Measurements from ENCODE around the gene ZNF473. TPM values are rescaled to one million over a fixed set of nuclear protein-coding genes. Genes with fewer than 3 reads are reported as not detected.
A peak's percentile ranks its signal among the peaks of the same experiment; 100 is the strongest.

ZNF473 gene
- total and polyA plus RNA-seq, 2 of the 13 experiments (the other 11 are each of a cell fraction or from before 2014, with no cell fraction given), result 5.8 to 11.9 TPM

DNA sequence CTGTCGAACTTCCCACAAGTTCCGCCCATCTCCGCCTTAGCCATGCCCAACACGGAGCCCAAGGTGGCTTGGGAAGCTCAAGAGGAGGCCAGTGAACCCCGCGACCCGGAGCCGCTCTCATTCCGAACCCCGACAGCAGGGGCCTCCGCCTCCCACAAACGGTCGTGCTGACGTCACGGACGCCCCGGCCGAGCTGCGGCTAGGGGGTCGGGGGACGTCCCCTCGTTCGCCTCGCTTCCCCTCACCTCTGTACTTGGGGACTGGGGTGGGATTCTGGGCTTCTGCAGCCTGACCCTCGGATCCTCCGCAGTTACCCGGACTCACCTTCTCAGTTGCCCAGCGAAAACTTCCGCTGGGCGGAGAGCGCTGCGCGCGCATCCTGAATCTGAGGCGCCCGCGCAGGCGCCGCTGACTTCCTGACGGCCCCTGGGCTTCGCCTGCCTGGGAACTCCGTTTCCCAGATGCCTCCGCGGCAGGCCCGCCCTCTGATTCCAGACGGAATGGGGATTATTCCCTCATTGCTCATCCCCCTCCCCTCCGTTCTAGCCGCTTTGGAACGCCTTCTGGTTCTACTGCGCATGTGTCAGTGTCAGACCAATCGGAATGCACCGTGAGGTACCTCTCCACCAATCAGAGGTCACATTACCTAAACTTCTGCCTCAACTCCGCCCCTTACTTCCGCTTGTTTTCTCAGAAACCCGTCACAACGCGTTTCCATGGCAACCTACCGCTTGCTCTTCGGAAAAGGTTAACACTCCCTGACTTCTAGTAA is 597 bp upstream of the ZNF473 start, which contains the start of gene VRK3 (continued):
- TF ChIP-seq, protein P1, sequence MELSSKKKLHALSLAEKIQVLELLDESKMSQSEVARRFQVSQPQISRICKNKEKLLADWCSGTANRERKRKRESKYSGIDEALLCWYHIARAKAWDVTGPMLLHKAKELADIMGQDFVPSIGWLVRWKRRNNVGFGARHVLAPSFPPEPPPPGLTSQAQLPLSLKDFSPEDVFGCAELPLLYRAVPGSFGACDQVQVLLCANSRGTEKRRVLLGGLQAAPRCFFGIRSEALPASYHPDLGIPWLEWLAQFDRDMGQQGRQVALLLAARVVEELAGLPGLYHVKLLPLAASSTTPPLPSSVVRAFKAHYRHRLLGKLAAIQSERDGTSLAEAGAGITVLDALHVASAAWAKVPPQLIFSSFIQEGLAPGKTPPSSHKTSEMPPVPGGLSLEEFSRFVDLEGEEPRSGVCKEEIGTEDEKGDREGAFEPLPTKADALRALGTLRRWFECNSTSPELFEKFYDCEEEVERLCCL (CRISPR knock-in tag; IDR thresholded peaks at IDR 0.05; ENCODE audit: borderline replicate concordance), result peak; percentile 57; the same call in 1 of the 2 replicates
- TF ChIP-seq, protein P2, sequence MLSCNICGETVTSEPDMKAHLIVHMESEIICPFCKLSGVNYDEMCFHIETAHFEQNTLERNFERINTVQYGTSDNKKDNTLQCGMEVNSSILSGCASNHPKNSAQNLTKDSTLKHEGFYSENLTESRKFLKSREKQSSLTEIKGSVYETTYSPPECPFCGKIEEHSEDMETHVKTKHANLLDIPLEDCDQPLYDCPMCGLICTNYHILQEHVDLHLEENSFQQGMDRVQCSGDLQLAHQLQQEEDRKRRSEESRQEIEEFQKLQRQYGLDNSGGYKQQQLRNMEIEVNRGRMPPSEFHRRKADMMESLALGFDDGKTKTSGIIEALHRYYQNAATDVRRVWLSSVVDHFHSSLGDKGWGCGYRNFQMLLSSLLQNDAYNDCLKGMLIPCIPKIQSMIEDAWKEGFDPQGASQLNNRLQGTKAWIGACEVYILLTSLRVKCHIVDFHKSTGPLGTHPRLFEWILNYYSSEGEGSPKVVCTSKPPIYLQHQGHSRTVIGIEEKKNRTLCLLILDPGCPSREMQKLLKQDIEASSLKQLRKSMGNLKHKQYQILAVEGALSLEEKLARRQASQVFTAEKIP (CRISPR knock-in tag; IDR thresholded peaks at IDR 0.05; ENCODE audit: borderline replicate concordance), result no peak
- no peak for TF ChIP-seq NFRKB (IDR thresholded peaks at IDR 0.05)
- TF ChIP-seq, protein P3, sequence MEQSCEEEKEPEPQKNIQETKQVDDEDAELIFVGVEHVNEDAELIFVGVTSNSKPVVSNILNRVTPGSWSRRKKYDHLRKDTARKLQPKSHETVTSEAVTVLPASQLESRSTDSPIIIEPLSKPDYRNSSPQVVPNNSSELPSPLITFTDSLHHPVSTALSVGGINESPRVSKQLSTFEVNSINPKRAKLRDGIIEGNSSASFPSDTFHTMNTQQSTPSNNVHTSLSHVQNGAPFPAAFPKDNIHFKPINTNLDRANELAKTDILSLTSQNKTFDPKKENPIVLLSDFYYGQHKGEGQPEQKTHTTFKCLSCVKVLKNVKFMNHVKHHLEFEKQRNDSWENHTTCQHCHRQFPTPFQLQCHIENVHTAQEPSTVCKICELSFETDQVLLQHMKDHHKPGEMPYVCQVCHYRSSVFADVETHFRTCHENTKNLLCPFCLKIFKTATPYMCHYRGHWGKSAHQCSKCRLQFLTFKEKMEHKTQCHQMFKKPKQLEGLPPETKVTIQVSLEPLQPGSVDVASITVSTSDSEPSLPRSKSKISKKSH (CRISPR knock-in tag; IDR thresholded peaks at IDR 0.05; ENCODE audit: borderline replicate concordance), result peak; percentile 61; the same call in 1 of the 2 replicates
- TF ChIP-seq, protein P4, sequence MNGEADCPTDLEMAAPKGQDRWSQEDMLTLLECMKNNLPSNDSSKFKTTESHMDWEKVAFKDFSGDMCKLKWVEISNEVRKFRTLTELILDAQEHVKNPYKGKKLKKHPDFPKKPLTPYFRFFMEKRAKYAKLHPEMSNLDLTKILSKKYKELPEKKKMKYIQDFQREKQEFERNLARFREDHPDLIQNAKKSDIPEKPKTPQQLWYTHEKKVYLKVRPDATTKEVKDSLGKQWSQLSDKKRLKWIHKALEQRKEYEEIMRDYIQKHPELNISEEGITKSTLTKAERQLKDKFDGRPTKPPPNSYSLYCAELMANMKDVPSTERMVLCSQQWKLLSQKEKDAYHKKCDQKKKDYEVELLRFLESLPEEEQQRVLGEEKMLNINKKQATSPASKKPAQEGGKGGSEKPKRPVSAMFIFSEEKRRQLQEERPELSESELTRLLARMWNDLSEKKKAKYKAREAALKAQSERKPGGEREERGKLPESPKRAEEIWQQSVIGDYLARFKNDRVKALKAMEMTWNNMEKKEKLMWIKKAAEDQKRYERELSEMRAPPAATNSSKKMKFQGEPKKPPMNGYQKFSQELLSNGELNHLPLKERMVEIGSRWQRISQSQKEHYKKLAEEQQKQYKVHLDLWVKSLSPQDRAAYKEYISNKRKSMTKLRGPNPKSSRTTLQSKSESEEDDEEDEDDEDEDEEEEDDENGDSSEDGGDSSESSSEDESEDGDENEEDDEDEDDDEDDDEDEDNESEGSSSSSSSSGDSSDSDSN (CRISPR knock-in tag; IDR thresholded peaks at IDR 0.05), result peak; percentile 48; the same call in 1 of the 2 replicates
- TF ChIP-seq, protein P5, sequence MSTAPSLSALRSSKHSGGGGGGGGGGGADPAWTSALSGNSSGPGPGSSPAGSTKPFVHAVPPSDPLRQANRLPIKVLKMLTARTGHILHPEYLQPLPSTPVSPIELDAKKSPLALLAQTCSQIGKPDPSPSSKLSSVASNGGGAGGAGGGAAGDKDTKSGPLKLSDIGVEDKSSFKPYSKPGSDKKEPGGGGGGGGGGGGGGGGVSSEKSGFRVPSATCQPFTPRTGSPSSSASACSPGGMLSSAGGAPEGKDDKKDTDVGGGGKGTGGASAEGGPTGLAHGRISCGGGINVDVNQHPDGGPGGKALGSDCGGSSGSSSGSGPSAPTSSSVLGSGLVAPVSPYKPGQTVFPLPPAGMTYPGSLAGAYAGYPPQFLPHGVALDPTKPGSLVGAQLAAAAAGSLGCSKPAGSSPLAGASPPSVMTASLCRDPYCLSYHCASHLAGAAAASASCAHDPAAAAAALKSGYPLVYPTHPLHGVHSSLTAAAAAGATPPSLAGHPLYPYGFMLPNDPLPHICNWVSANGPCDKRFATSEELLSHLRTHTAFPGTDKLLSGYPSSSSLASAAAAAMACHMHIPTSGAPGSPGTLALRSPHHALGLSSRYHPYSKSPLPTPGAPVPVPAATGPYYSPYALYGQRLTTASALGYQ (CRISPR knock-in tag; IDR thresholded peaks at IDR 0.05), result 0 out of 2 replicates have a peak, but pooled peaks have one; percentile 2
- no peak for TF ChIP-seq PLRG1 (conservative IDR thresholded peaks at IDR 0.05)
- TF ChIP-seq, protein P6, sequence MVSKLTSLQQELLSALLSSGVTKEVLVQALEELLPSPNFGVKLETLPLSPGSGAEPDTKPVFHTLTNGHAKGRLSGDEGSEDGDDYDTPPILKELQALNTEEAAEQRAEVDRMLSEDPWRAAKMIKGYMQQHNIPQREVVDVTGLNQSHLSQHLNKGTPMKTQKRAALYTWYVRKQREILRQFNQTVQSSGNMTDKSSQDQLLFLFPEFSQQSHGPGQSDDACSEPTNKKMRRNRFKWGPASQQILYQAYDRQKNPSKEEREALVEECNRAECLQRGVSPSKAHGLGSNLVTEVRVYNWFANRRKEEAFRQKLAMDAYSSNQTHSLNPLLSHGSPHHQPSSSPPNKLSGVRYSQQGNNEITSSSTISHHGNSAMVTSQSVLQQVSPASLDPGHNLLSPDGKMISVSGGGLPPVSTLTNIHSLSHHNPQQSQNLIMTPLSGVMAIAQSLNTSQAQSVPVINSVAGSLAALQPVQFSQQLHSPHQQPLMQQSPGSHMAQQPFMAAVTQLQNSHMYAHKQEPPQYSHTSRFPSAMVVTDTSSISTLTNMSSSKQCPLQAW (CRISPR knock-in tag; IDR thresholded peaks at IDR 0.05), result peak; percentile 22; the same call in 1 of the 2 replicates
- TF ChIP-seq ISL2 (CRISPR knock-in tag; IDR thresholded peaks at IDR 0.05), result 0 out of 2 replicates have a peak, but pooled peaks have one; percentile 27
- 0 out of 2 replicates have a peak, but pooled peaks have one; percentile 39 for TF ChIP-seq NKX3-1 (CRISPR knock-in tag; IDR thresholded peaks at IDR 0.05)
- peak; percentile 37; the same call in 1 of the 2 replicates for TF ChIP-seq DR1 (CRISPR knock-in tag; IDR thresholded peaks at IDR 0.05)
- peak; percentile 37; the same call in 1 of the 2 replicates for TF ChIP-seq HIVEP1 (CRISPR knock-in tag; IDR thresholded peaks at IDR 0.05)
- no peak for TF ChIP-seq BORCS8-MEF2B (CRISPR knock-in tag; IDR thresholded peaks at IDR 0.05)
- no peak for TF ChIP-seq U2AF2 (IDR thresholded peaks at IDR 0.05; ENCODE audit: low read depth, low read length)
- TF ChIP-seq ZNF552 (CRISPR knock-in tag; IDR thresholded peaks at IDR 0.05; ENCODE audit: borderline replicate concordance), result peak; percentile 53; the same call in 1 of the 2 replicates
- no peak for TF ChIP-seq ZNF713 (CRISPR knock-in tag; IDR thresholded peaks at IDR 0.05)
- 0 out of 2 replicates have a peak, but pooled peaks have one; percentile 35 for TF ChIP-seq ZNF205 (CRISPR knock-in tag; IDR thresholded peaks at IDR 0.05)
- no peak for TF ChIP-seq HOXA9 (CRISPR knock-in tag; IDR thresholded peaks at IDR 0.05; ENCODE audit: borderline replicate concordance)
